HCT116 (cell line): ENCODE data around the gene RNPS1.

Experiments
- YY1 ChIP-seq: IDR thresholded peaks from 2 replicates; pipeline ENCODE4 v1.6.1; 2011; ENCODE audit warnings: low read length, low read depth, moderate library complexity, mild to moderate bottlenecking; ENCODE audit not compliant: insufficient replicate concordance; ENCODE audit errors: extremely low read depth
- TF ChIP-seq, protein P1 (sequence below): IDR thresholded peaks from 2 replicates; pipeline ENCODE4 v1.6.1; 2012; ENCODE audit warnings: low read depth

DNA sequence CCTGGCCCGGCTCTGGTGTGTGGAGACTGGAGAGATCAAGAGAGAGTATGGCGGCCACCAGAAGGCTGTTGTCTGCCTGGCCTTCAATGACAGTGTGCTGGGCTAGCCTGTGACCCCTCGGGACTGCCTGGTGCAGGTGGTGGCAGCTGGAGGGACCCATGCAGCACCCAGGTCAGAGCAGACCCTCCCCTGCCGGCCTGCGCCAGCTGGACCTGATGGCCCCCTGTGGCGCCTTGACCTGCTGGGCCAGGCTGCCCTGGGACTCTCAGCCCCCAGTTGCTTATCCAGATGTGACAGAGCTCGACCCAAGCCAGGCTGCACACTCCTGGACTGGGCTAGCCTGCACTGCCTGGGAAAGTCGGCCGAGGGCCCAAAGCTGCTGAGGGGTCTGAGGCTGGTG is 59.2 kb downstream of the RNPS1 start:
- TF ChIP-seq YY1 = no peak
- TF ChIP-seq, protein P1, sequence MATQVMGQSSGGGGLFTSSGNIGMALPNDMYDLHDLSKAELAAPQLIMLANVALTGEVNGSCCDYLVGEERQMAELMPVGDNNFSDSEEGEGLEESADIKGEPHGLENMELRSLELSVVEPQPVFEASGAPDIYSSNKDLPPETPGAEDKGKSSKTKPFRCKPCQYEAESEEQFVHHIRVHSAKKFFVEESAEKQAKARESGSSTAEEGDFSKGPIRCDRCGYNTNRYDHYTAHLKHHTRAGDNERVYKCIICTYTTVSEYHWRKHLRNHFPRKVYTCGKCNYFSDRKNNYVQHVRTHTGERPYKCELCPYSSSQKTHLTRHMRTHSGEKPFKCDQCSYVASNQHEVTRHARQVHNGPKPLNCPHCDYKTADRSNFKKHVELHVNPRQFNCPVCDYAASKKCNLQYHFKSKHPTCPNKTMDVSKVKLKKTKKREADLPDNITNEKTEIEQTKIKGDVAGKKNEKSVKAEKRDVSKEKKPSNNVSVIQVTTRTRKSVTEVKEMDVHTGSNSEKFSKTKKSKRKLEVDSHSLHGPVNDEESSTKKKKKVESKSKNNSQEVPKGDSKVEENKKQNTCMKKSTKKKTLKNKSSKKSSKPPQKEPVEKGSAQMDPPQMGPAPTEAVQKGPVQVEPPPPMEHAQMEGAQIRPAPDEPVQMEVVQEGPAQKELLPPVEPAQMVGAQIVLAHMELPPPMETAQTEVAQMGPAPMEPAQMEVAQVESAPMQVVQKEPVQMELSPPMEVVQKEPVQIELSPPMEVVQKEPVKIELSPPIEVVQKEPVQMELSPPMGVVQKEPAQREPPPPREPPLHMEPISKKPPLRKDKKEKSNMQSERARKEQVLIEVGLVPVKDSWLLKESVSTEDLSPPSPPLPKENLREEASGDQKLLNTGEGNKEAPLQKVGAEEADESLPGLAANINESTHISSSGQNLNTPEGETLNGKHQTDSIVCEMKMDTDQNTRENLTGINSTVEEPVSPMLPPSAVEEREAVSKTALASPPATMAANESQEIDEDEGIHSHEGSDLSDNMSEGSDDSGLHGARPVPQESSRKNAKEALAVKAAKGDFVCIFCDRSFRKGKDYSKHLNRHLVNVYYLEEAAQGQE = no peak
